ENCODE measurements around the gene CHD3.

Gene CHD3

GRCh38 chr17:7894226-7894625 is 5.6 kb downstream of the CHD3 start:
- no peak for DNase-seq (ENCODE audit: low read depth)

- DNase-seq (ENCODE audit: low read depth): no peak
Observed at GRCh38 chr17:7894866-7895265, 6.3 kb downstream of the CHD3 start.

GRCh38 chr17:7897090-7897489 is 8.5 kb downstream of the CHD3 start:
- DNase-seq (ENCODE audit: low read depth): no peak

GRCh38 chr17:7897773-7898172 is 9.2 kb downstream of the CHD3 start:
- peak; percentile 75 for DNase-seq (ENCODE audit: low read depth)

GRCh38 chr17:7903154-7904103 is 14.8 kb downstream of the CHD3 start:
- no peak for DNase-seq (ENCODE audit: low read depth)

- DNase-seq (ENCODE audit: low read depth): no peak
Observed at GRCh38 chr17:7909089-7909488, 20.5 kb downstream of the CHD3 start.

GRCh38 chr17:7910281-7910680 is 21.7 kb downstream of the CHD3 start:
- no peak for DNase-seq (ENCODE audit: low read depth)

- no peak for DNase-seq (ENCODE audit: low read depth)
Observed at GRCh38 chr17:7910711-7911110, 22.1 kb downstream of the CHD3 start.

- no peak for DNase-seq (ENCODE audit: low read depth)
Observed at GRCh38 chr17:7911116-7911515, 22.5 kb downstream of the CHD3 start.

GRCh38 chr17:7912927-7913524 is 24.4 kb downstream of the CHD3 start:
- peak; percentile 78 for DNase-seq (ENCODE audit: low read depth)

- DNase-seq (ENCODE audit: low read depth): peak; percentile 51
Observed at GRCh38 chr17:7915179-7915610, 26.6 kb downstream of the CHD3 start.

GRCh38 chr17:7915611-7916384 is 27.2 kb downstream of the CHD3 start, which contains the start of gene RNF227:
RNF227 (minus strand) TSS chr17:7916289; CDS start chr17:7916195, 94 bp downstream.
- DNase-seq (ENCODE audit: low read depth): peak; percentile 97

- no peak for DNase-seq (ENCODE audit: low read depth)
Observed at GRCh38 chr17:7916385-7916682, 27.7 kb downstream of the CHD3 start.

- DNase-seq (ENCODE audit: low read depth): peak; percentile 65
Observed at GRCh38 chr17:7916808-7917207, 28.2 kb downstream of the CHD3 start.

- DNase-seq (ENCODE audit: low read depth): no peak
Observed at GRCh38 chr17:7922269-7922844, 33.8 kb downstream of the CHD3 start.

- DNase-seq (ENCODE audit: low read depth): peak; percentile 82
Observed at GRCh38 chr17:7922845-7923628, 34.4 kb downstream of the CHD3 start.

- DNase-seq (ENCODE audit: low read depth): no peak
Observed at GRCh38 chr17:7927596-7927995, 39.0 kb downstream of the CHD3 start.

- peak; percentile 86 for DNase-seq (ENCODE audit: low read depth)
Observed at GRCh38 chr17:7929158-7930023, 40.8 kb downstream of the CHD3 start, which contains the start of gene KCNAB3. KCNAB3 (minus strand) TSS chr17:7929856; CDS start chr17:7929435, 421 bp downstream.

- peak; percentile 11 for DNase-seq (ENCODE audit: low read depth)
Observed at GRCh38 chr17:7930841-7931631, 42.4 kb downstream of the CHD3 start.

Data from iris pigment epithelial cell (primary cell).